DMS 273 (cell line): ENCODE results near the gene GP1BB.
"Not testable (repeated sequence)": the region's sequence is repeated elsewhere in the genome, so short reads cannot be mapped to it uniquely, and the experiment has no call there.

ENCODE experiments used
- DNase-seq: peaks from one replicate; lab custom pipeline; 2025; ENCODE audit not compliant: unreplicated experiment; lab: John Stamatoyannopoulos, UW

GP1BB gene

DNA sequence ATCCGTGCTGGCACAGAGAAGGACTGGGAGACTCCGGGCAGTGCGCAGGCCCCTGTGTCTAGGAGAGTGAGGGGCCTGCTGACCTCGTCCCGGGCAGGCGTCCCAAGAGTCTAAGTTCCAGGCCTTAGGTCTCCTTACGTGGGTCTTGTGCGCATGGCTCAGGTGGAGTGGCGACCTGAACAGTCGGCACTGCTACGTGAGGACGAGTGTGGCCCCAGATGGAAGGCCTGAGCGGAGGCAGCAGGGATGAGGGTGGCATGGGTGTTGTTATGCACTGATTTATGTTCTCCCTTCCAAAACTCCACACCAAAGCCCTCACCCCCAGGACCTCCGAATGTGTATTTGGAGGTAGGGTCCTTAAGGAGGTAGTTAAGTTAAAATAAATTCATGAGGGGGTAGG lies 29.8 kb upstream of the GP1BB start:
- no peak for DNase-seq

DNA sequence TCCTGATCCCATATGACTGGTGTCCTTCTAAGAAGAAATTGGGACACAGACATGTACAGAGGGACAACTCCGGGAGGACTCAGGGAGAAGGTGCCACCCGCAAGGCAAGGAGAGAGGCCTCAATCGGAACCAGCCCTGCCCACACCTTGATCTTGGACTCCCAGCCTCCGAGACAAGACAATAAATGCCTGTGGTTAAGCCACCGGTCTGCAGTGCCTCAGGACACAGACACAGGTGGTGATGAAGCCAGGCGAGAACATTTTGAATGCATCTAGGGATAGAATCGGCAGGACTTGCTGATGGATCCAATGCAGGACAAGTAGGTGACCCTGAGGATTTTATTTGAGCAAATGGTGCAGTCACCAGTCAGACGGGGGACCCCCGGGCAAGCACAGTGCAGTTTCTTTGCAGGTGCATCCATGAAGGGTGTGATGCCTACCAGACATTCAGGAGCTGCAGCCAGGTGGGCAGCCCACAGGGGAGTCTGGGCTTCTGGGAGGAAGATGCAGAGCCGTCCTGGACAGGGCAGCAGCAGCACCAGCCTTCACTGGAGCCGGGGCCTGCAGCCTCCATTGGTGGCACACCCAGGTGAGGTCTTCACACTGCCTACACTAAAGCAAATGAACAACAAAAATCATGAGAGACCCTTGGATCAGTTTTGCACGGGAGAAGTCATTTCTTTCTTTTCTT lies 29.2 kb upstream of the GP1BB start:
- DNase-seq, result no peak

DNA sequence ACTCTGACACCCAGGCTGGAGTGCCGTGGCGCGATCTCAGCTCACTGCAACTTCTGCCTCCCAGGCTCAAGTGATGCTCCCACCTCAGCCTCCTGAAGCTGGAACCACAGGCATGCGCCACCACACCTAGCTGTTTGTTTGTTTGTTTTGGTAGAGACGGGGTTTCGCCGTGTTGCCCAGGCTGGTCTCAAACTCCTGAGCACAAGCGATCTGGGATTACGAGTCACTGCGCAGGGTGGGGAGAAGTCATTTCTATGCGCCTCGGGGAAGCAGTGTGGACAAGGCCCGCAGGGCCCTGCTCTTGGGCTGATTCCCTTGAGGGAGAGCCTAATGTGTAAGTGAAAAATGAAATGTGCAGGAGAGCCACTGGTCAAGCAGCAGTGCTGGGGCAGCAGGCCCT lies 28.6 kb upstream of the GP1BB start:
- DNase-seq, result no peak

DNA sequence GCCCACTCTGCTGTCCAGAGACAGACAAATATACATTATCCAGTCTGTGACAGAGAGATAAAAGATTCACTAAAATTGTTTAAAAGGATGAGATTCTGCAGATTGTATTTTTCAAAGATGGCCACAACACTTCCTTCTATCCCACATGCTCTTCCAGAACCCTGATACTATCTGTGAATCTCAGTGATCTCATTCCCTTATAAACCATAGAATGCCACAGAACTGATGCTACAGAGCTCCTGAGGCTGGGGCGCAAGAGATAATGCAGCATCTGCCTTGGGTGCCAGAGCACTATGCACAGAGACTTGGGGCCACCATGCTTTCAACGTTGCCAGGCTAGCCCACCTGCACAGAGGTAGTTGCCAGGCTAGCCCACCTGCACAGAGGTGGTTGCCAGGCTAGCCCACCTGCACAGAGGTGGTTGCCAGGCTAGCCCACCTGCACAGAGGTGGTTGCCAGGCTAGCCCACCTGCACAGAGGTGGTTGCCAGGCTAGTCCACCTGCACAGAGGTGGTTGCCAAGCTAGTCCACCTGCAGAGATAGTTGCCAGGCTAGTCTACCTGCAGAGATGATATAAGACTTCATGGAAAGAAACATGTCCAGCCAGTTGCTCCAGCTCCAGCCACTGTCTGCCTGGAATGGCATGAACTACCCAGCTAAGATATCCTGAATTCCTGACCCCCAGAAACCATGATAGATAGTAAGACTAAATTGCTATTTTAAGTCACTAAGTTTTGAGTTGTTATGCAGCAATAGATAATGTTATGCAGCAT lies 26.6 kb upstream of the GP1BB start:
- no peak for DNase-seq

DNA sequence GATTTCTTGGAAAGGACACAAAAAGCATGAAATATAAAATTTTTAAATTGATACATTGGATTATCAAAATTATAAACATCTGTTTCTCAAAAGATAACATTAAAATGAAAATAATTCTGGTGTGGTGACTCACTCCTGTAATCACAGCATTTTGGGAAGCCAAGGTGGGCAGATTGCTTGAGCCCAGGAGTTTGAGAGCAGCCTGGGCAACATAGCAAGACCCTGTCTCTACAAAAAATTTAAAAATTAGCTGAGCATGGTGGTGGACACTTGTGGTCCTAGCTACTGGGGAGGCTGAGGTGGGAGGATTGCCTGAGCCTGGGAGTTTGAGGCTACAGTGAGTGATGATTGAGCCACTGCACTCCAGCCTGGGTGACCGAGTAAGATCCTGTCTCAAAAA lies 25.5 kb upstream of the GP1BB start:
- not testable (repeated sequence) for DNase-seq

DNA sequence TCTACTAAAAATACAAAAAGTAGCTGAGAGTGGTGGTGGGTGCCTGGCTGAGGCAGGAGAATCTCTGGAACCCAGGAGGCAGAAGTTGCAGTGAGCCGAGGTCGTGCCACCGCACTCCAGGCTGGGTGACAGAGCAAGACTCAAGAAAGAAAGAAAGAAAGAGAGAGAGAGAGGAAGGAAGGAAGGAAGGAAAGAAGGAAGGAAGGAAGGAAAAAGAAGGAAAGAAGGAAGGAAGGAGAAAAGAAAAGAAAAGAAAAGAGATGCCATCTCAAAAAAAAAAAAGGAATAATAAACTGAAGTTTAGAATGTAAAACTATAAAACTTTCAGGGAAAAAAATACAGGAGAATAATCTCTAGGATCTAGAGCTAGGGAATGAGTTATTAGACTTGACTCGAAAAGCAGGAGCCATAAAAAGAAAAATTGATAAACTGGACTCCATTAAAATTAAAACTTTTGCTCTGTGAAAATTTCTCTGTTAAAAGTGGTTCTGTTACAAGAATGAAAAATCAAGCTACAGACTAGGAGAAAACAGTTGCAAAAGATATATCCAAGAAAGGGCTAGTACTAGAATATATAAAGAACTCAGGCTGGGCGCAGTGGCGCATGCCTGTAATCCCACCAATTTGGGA lies 22.4 kb upstream of the GP1BB start:
- no peak for DNase-seq

DNA sequence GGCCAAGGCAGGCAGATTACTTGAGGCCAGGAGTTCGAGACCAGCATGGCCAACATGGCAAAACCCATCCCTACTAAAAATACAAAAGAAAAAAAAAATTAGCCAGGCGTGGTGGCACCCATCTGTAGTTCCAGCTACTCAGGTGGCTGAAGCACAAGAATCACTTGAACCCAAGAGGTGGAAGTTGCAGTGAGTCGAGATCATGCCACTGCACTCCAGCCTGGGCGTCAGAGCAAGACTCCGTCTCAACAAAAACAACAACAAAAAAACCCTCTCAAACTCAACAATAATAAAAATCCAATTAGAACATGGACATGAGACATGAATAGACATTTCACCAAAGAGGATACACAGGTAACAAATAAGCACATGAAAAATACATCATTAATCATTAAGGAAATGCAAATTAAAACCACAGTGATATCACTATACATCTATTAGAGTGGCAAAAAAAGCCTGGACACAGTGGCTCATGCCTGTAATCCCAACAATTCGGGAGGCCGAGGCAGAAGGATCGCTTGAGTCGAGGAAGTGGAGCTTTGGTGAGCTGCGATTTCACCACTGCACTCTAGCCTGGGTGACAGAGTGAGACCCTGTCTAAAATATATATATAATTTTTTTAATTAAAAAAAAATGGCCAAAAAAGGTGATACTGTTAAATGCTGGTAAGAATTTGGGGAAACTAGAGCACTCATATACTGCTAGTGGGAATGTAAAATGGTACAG lies 21.8 kb upstream of the GP1BB start:
- no peak for DNase-seq

DNA sequence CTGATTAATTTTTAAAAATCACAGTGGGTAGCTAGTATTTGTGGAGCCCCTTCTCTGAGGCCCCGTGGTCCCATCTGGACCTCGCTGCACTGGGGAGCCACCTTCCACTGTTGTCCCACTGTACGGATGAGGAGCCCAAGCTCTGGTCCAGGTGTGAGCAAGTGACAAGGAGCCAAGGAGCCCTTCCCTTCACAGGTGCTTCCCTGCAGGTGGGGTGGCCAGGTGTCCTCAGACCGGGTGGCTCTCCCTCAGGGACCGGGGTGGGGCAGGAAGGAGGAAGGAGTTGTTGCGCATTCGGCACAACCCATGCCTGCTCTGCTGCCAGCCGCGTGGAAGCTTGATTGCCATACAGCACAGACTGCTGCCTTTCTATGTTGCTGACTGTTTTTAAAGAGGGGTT lies 19.5 kb upstream of the GP1BB start:
- DNase-seq, result no peak

DNA sequence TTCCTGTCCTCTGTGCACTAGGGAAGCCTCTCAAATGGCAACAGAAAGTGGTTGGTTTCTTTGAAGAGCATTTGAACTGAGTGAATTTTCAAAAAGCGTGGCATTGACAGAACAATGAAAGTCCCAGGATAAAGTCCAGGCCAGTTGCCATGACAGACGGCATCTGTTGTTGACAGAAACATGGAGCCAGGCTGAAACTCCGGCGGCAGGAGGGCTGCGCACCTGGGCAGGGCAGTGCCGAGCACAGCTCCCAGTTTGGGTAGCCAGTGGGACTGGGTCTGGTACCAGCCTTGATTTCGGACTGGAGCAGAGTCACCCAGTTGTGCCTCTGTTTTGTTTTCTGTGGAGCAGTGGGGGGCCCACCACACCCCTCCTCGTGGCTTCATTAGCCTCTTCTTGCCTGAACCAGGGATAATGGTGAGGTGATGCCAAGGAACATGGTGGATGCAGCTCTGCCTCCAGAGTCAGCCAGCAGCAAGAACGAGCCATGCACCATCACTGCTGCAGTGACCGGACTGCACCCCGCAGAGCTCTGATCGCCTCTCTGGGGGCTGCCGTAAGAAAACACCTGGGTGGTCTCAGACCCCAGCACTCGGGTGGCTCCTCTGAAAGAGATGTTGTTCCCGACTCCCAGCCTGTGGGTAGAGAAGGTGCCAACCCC lies 18.9 kb upstream of the GP1BB start:
- DNase-seq, result peak; percentile 43

DNA sequence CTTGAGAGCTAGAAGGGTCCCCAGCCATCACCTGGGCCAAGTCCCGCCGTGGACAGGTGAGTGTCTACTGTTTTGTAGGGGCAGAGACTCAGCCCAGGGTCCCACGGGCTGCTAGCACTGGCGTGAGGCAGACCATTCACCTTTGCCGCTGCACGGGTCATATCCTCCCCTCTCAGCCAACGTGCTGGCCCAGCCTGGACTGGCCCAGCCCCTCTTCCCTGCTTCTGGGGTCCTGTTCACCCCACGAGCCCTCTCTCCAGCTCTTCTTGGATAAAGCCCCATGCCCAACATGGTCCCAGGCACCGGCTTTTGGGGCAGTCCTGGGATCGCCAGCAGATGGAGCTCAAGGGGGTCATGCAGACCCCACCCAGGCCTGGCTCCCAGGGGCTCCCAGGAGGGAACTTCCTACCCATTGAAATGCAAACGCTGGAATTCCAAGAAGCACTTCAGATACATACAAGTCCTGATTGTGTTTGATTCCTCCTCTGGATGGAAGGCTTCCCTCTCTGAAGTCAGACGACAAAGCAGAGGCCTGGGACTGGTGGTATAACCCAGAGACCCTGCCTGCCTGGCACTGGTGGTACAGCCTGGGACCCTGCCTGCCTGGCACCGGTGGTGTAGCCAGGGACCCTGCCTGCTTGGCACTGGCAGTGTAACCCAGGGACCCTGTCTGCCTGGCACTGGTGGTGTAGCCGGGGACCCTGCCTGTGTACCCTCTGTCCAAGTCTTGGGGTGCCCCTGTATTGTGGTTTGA lies 18.0 kb upstream of the GP1BB start:
- DNase-seq, result no peak

DNA sequence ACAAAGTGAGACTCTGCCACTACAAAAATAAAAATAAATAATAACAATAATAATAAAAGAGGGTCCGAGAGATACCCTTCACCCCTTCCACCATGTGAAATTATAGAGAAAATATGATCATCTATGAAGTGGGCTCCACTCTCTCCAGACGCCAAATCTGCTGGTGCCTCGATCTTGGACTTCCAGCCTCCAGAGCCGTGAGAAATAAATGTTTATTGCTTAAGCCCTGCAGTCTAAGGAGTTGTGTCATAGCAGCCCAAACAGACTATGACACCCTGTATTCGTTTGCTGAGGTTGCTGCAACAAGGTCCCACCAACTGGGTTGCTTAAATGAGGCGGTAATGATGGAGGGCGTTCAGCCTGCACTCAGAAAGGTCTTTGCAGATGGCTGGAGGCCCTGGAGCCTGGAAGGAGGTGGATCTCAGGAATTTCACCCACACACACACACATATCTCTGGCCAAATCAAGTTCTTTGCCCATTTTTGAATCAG lies 16.6 kb upstream of the GP1BB start:
- no peak for DNase-seq

DNA sequence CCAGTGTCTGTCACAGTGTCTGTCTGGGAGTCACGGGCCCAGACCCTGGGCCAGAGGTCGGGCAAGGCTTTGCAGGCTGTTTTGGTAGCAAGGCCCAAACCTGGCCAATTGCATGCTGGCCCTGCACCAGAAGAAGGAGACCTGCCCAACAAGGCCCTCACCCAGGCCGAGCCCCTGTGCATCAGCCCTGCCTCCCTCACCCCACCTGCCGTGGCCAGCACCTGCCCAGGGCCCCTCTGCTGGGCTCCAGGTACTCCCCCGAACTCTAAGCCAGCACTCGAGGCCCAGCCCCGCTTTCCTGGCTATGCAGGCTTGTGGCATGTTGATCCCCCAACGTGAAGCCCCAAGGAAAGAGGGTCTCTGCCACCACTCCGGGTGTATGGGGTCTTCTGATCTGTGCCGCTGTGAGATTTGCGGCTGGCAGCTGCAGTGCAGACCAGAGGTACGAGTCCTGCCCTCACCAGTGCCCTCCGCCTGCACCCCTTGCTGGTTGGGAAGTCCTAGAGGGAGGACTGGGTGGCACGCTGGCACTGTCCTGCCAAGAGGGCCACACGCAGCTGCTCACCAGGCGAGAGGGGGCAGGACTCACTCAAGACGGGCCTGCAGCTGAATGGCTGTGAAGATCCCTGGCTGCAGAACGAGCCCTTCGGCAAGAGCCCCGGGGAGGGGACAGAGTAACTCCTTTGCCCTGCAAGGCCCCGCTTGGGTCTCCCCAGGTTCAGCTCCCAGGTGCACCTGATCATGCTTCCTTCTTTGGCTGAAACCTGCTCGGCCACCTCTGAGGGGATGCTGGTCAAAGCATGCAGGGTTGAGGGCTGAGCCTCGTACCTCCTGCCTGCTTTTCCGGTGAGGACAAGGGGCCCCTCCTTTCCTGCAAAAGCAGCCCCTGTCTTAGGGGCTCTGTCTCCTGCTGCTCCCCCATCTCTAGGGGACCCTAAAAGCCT lies 15.7 kb upstream of the GP1BB start:
- no peak for DNase-seq

DNA sequence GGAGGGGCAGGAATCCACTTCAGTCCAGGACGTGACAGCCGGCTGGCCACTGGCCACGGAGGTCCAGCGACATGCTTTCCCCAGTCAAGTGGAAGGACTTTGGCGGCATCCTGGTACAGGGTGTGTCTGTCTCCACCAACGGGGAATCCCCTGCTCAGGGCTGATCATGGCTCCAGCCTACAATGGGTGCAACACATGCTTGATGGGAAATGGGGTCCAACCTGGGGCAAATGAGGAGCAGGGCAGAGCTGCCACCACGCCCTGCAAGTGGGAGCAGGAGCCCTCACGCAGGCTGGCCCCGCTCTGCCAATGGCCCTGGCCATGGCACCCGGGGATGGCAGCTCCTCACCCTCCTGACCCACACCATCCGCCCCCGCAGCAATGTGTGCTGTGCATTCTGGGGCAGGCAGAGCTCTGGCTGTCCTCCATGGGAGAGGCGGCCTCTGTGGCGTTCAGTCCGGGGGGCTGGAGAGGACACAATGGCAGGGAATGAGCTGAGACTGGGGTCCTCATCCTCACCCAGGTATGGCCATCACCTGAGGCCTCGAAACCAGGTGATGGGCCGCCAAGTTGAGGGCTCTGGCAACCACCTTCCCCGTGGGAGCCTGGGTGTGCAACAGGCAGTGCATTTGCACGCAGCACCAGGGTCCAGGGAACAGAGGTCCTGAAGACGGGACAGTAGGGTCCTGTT lies 14.9 kb upstream of the GP1BB start:
- DNase-seq, result no peak

DNA sequence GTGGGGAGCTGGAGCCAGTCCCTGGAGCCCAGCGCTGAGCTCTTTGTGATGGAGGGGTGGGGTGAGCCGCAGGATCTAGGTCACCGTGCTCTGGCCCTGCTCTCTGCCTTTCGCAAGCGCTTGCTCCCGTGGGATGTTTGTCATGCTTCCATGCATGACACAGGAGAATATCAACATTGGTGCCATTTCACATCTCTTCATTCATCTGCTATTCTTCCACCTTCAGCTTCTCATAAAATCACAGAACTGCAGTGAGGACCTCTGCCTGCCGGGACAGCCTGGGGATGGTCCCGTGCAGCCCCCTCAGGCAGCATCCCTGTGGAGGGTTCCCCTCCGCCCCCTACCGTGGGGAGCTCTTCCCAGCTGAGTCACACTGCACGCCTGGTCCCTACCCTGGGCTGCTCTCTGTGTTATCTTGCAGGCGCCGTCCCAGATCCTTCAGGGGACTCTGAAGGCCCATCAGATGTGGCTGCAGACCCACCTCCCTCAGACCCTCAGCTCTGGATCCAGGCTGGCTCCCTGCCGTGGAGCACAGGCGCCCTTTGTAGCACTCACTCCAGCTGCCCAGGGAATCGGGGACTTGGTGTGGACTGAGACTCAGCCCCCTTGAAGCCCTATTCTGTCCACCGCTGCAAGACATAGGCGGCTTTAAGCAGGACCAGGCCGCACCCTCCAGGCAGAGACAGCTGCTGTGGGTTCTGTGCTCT lies 14.1 kb upstream of the GP1BB start:
- DNase-seq, result no peak

DNA sequence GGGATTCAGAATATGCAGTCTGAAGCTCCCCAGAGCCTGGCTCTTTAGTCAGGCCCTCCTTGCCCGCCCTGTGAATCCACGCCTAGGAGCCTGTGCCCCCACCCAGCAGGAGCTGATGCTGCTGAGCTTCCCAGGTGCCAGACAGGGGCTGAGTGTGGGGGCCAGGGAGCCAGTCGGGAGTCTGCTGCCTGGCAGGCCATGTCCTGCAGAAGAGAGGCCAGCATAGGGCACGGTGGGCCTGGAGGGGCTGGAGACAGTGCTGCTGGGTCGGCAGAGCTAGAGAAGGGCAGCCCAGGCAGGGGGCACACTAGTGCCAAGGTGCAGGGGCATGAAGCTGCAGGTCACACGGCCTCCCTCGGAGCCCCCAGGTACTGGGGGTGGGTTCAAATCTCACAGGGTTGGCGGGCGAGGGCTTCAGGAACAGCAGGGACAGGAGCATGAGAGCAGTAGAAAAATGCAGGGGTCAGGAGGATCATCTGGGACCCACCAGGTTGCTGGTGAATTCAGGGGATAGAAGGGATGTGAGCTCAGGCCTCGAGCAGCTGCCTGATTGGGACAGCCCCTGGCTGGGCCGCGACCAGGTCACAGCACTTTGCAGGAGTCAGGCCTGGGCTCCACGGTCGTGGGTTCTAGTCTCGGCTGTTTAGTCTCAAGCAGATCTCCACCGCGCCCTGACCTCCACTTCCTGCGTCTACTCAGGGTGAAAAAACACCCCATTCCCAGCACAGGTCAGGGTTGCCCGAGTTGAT lies 13.1 kb upstream of the GP1BB start:
- DNase-seq, result no peak

DNA sequence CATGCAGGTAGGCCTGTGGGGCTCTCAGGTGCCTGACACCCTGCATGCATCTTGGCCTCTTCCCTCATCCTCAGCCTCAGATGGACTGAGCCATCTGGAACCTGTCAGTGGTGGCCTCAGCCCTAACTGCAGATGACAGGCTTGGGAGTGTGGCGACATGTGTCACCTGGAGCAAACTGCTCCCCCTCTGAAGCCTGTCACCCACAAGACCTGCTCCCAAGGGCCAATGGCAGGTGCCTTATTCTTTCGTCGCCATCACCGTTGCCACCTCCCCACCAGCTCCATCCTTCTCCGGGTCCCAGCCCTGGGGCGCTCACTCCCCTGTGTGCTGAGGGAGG lies 12.6 kb upstream of the GP1BB start:
- DNase-seq, result no peak

DNA sequence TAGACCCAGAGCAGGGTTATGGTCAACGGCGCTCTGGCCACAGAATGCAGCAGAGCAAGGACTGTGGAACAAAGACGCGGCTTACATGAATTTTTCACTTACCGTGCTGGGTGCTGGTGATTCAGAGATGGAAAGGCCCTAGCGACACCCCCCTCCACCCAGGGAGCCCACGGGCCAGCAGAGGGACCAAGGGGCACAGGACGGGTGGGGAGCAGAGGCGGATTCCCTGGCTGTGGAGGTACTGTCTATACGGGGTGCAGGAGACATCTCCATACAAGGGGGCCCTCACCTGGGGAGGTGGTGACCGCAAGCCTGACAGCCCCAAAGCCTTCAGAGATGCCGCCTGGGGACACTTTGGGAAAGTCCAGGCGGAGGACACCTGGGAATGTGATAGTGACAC lies 10.1 kb upstream of the GP1BB start:
- DNase-seq, result no peak
